Lung (tissue), 12 donors: Measurements from ENCODE around the gene NEAT1. TPM values are rescaled to one million over a fixed set of nuclear protein-coding genes. Genes with fewer than 3 reads are reported as not detected.

ENCODE experiments used
- ATAC-seq: fragments of 200-7000 bp; cut with Tn5 transposase; one replicate; pipeline ENCODE4 v1.9.1; 2020; ENCODE audit warnings: moderate number of reproducible peaks; ENCODE audit not compliant: insufficient read depth, low FRiP score
- DNase-seq, 3 donors: peaks; one replicate each; pipeline ENCODE4 v3.0.0-alpha.2; 2013 to 2017
- H3K27ac ChIP-seq, 2 donors: one replicate each; pipeline ENCODE4 v1.5.1; 2013; ENCODE audit warnings: mild to moderate bottlenecking in 2 of 2, moderate library complexity in 2 of 2, control low read depth in 1 of 2, inconsistent platforms in 1 of 2, low read depth in 1 of 2, low read length in 1 of 2
- H3K27me3 ChIP-seq, 3 donors: one replicate each; pipeline ENCODE4 v1.5.1; 2013; ENCODE audit warnings: low read length in 2 of 3; ENCODE audit not compliant: control insufficient read depth in 3 of 3, insufficient read depth in 3 of 3
- H3K36me3 ChIP-seq, 4 donors: one replicate each; pipeline ENCODE4 v1.5.1; 2013; ENCODE audit warnings: low read length in 4 of 4, mild to moderate bottlenecking in 1 of 4, moderate library complexity in 1 of 4; ENCODE audit not compliant: control insufficient read depth in 4 of 4, insufficient read depth in 4 of 4
- H3K4me1 ChIP-seq, 5 donors: one replicate each; pipeline ENCODE4 v1.5.1; 2013; ENCODE audit warnings: low read length in 5 of 5, mild to moderate bottlenecking in 2 of 5, moderate library complexity in 1 of 5; ENCODE audit not compliant: control insufficient read depth in 5 of 5, insufficient read depth in 5 of 5
- H3K4me3 ChIP-seq: one replicate; pipeline ENCODE4 v1.5.1; 2013; ENCODE audit warnings: mild to moderate bottlenecking, control low read depth, moderate library complexity
- H3K9ac ChIP-seq, 2 donors: one replicate each; pipeline ENCODE4 v1.5.1; 2013; ENCODE audit warnings: low read length in 2 of 2, control low read depth in 1 of 2; ENCODE audit not compliant: insufficient read depth in 1 of 2
- H3K9me3 ChIP-seq, 4 donors: one replicate each; pipeline ENCODE4 v1.5.1; 2013; ENCODE audit warnings: low read length in 3 of 4, mild to moderate bottlenecking in 1 of 4, moderate library complexity in 1 of 4; ENCODE audit not compliant: control insufficient read depth in 4 of 4, insufficient read depth in 3 of 4
- WGBS, 2 donors: extraction: QIAGEN DNeasy Blood & Tissue Kit; methylation state at CpG; one replicate each; pipeline ENCODE4 v1.1.7; 2013; 5-methylcytosine and 5-hydroxymethylcytosine counted together
- polyA plus RNA-seq, 2 donors: library from polyadenylated mRNA; stranded (reverse); fragments of 200-250 nt; gene quantifications; one replicate each; pipeline ENCODE4 v1.2.1, GENCODE V29; 2013
- total RNA-seq, 2 donors: library from RNA; depleted of rRNA in 1 of 2; stranded (reverse); fragments of >200 nt in 1 of 2; gene quantifications; one replicate each; pipeline ENCODE4 v1.2.1, GENCODE V29; 2014 to 2021
- TF ChIP-seq, protein P1 (sequence below): IDR thresholded peaks from 2 replicates; pipeline ENCODE4 v1.5.1; 2012; ENCODE audit warnings: mild to moderate bottlenecking; ENCODE audit errors: control extremely low read depth, extremely low read depth
- donor health status: control.
- donor health status: control.
- donor health status: Bipolar disorder and iron deficiency.
- donor health status: healthy.
- donor health status: DM: yes; HTN: yes; CAD: no.

The NEAT1 gene
- total and polyA plus RNA-seq, 4 donors, result 481 to 1,176 (median 715) TPM

DNA sequence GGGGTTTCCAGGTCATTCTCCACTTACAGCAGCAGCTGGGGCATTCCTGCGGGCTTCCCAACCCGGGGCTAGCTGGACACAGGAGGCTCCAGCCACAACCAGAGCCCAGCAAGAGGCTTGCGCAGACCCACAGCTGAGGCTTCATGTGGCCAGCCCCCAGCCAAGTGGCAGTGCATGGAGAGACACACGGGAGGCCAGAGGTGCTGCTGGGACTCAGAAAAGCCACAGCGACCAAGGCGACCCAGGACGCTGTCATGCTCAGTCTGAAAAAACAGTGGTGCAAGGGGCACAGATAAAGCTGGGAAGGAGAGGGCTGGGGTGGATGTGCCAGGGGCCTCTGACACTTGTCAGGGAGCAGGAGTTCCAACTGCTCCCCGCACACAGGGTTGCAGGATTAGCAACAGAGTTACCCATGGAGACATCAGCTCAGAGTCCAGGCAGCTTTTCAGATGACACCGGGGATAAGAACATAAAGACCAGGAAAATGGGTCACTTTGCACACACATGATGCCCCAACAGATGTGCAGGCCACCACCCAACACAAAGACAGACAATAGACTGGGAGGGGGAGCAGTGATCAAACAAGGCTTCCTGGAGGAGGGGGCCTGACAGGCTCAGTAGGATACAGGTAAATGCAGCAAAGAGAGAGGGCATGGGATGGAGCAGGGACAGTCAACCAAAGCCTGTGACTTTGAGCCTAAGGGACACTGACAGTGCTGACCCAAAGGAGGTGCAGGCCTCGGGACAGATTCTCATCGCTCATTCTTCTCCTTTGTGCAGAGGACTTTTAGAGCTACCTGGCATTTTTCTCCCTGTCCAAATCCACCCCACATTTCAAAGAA is 6.9 kb upstream of the NEAT1 start:
- 71 to 78% methylated on average over 11 of the region's 11 CpGs for WGBS, 2 donors
- H3K4me3 ChIP-seq, result no peak overlapping the region
- ATAC-seq (no peak), DNase-seq (no peak)
- H3K9ac ChIP-seq, result peak overlapping the region in 1 of 2 donors; percentile 43
- peak overlapping the region in 1 of 2 donors; percentile 98 for H3K27ac ChIP-seq
- peaks cover 0 to 25% (median 0%) of the 10 kb centered on the region in 4 donors for H3K36me3 ChIP-seq
- peaks cover 0 to 48% (median 26%) of the 10 kb centered on the region in 5 donors for H3K4me1 ChIP-seq
- TF ChIP-seq, protein P1, sequence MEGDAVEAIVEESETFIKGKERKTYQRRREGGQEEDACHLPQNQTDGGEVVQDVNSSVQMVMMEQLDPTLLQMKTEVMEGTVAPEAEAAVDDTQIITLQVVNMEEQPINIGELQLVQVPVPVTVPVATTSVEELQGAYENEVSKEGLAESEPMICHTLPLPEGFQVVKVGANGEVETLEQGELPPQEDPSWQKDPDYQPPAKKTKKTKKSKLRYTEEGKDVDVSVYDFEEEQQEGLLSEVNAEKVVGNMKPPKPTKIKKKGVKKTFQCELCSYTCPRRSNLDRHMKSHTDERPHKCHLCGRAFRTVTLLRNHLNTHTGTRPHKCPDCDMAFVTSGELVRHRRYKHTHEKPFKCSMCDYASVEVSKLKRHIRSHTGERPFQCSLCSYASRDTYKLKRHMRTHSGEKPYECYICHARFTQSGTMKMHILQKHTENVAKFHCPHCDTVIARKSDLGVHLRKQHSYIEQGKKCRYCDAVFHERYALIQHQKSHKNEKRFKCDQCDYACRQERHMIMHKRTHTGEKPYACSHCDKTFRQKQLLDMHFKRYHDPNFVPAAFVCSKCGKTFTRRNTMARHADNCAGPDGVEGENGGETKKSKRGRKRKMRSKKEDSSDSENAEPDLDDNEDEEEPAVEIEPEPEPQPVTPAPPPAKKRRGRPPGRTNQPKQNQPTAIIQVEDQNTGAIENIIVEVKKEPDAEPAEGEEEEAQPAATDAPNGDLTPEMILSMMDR, result no peak
- H3K27me3 ChIP-seq, result no peaks in the 10 kb centered on the region
- H3K9me3 ChIP-seq, result no peaks in the 10 kb centered on the region

DNA sequence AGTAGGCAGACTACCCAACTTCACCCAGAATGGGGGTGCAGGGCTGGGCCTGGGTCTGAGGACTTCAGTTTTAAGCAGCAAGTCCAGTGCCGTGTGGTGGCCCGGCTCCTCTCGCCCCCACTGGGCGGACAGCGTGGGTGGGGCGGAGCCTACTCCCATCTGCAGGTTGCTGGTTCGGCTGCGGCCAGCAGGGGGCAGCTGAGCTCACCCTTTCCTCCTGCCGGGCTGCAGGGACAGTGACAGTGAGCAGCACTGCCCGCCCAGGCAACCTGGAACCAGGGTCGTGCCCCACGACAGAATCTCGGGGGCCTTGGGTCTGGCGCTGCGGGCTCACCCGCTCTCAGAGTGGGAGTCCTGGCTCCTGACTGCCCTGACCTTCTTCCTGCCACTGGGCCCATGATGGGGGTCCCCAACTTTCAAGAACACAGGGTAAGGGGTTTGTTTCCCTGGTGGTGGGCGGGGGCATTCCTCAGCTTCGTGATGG is 6.2 kb upstream of the NEAT1 start:
- peaks cover 0 to 19% (median 0%) of the 10 kb centered on the region in 4 donors for H3K36me3 ChIP-seq
- peaks cover 0 to 55% (median 32%) of the 10 kb centered on the region in 5 donors for H3K4me1 ChIP-seq
- peak; percentile 89 to 91 (median 91) for DNase-seq
- no peaks in the 10 kb centered on the region for H3K9me3 ChIP-seq
- 4% methylated on average over 18 of the region's 18 CpGs for WGBS, 2 donors
- TF ChIP-seq, protein P1, result peak; percentile 98
- ATAC-seq, result peak; percentile 43
- no peaks in the 10 kb centered on the region for H3K27me3 ChIP-seq
- H3K27ac ChIP-seq, result peak overlapping the region; percentile 98 to 100
- no peak overlapping the region for H3K4me3 ChIP-seq
- peak overlapping the region in 1 of 2 donors; percentile 43 for H3K9ac ChIP-seq

DNA sequence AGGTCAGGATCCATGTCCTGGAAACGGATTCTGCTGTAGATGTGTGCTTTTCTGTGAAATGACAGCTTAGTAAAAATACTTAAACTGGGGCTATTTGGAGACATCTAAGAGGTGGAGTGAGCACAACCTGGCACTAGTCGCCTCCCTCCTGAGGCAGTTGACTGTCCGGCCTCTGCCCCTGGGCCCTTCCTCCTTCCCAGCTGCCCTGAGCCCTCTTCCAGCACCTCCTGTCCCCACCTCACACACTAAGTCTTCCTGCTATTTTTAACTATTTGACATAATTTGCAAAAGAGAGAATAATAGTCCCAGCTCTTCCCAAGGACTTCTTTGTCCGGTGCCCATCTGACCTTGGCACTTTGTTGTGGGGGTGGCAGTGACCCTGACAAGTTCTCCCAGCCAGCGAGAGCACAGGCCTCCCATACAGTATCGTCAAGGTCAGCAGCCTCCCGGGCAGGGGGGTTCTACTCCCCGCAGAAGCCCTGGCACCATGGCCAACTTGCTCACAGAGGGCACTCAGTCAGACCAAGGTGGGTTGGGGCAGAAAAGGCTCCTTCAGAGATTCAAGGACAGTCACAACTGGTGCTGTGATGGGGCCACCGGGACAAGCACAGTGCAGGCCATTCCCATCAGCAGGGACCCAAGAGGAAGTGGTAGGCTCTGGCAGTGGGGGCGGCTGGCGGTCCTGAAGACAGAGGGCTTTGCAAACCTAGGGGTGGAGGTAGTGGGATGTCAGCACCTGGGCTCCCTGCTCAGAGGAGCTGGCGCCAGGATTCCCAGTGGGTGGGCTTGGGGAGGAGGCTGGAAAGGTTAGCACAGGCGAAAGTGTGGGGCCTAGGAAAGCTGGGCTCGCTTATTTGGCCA is 5.5 kb upstream of the NEAT1 start:
- TF ChIP-seq, protein P1, result no peak
- no peaks in the 10 kb centered on the region for H3K27me3 ChIP-seq
- 20 to 22% methylated on average over 14 of the region's 14 CpGs for WGBS, 2 donors
- ATAC-seq (no peak), DNase-seq (peak in 2 of 3 donors; percentile 9 to 33)
- no peak overlapping the region for H3K4me3 ChIP-seq
- no peaks in the 10 kb centered on the region for H3K9me3 ChIP-seq
- H3K36me3 ChIP-seq, result peaks cover 0 to 12% (median 0%) of the 10 kb centered on the region in 4 donors
- H3K4me1 ChIP-seq, result peaks cover 0 to 60% (median 33%) of the 10 kb centered on the region in 5 donors
- peak overlapping the region; percentile 98 to 100 for H3K27ac ChIP-seq
- H3K9ac ChIP-seq, result peak overlapping the region in 1 of 2 donors; percentile 17
